Neural progenitor cell (in vitro differentiated cells): ENCODE data around the gene PAQR7.

Experiments
- EZH2 ChIP-seq: fragments of 200-600 bp; sonication (generic); IDR thresholded peaks from 2 replicates; pipeline ENCODE4 v1.6.1; 2017; ENCODE audit warnings: antibody characterized with exemption, mild to moderate bottlenecking, moderate library complexity
- TF ChIP-seq, protein P1 (sequence below): fragments of 200-600 bp; sonication (generic); IDR thresholded peaks from 2 replicates; pipeline ENCODE4 v1.5.1; 2017; ENCODE audit warnings: antibody characterized with exemption, mild to moderate bottlenecking

GRCh38 chr1:25874209-25874608, 1.3 kb downstream of the PAQR7 start:
- TF ChIP-seq, protein P1, sequence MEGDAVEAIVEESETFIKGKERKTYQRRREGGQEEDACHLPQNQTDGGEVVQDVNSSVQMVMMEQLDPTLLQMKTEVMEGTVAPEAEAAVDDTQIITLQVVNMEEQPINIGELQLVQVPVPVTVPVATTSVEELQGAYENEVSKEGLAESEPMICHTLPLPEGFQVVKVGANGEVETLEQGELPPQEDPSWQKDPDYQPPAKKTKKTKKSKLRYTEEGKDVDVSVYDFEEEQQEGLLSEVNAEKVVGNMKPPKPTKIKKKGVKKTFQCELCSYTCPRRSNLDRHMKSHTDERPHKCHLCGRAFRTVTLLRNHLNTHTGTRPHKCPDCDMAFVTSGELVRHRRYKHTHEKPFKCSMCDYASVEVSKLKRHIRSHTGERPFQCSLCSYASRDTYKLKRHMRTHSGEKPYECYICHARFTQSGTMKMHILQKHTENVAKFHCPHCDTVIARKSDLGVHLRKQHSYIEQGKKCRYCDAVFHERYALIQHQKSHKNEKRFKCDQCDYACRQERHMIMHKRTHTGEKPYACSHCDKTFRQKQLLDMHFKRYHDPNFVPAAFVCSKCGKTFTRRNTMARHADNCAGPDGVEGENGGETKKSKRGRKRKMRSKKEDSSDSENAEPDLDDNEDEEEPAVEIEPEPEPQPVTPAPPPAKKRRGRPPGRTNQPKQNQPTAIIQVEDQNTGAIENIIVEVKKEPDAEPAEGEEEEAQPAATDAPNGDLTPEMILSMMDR, result no peak
- no peak for TF ChIP-seq EZH2
